ENCODE data around the gene CRIM1.

- TF ChIP-seq ZFP3 (CRISPR knock-in tag; IDR thresholded peaks at IDR 0.05) (no peak), PPARA (CRISPR knock-in tag; IDR thresholded peaks at IDR 0.05; ENCODE audit: borderline replicate concordance) (no peak), RARB (CRISPR knock-in tag; IDR thresholded peaks at IDR 0.05) (no peak), ZNF565 (CRISPR knock-in tag; conservative IDR thresholded peaks at IDR 0.05; ENCODE audit: low read depth) (no peak), ZFP30 (CRISPR knock-in tag; IDR thresholded peaks at IDR 0.05) (no peak), OSR1 (CRISPR knock-in tag; IDR thresholded peaks at IDR 0.05) (no peak)
- TF ChIP-seq, protein P1, sequence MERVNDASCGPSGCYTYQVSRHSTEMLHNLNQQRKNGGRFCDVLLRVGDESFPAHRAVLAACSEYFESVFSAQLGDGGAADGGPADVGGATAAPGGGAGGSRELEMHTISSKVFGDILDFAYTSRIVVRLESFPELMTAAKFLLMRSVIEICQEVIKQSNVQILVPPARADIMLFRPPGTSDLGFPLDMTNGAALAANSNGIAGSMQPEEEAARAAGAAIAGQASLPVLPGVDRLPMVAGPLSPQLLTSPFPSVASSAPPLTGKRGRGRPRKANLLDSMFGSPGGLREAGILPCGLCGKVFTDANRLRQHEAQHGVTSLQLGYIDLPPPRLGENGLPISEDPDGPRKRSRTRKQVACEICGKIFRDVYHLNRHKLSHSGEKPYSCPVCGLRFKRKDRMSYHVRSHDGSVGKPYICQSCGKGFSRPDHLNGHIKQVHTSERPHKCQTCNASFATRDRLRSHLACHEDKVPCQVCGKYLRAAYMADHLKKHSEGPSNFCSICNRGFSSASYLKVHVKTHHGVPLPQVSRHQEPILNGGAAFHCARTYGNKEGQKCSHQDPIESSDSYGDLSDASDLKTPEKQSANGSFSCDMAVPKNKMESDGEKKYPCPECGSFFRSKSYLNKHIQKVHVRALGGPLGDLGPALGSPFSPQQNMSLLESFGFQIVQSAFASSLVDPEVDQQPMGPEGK (CRISPR knock-in tag; IDR thresholded peaks at IDR 0.05; ENCODE audit: borderline replicate concordance) = no peak
Measured at GRCh38 chr2:36597003-36597531, 241.5 kb downstream of the CRIM1 start.
